SIG-M5 treated with dmso at 0.1 percent for 504 hours (cell line): ENCODE results near the gene TCTN2.

Experiments
- DNase-seq: peaks from one replicate; lab custom pipeline; 2025; ENCODE audit not compliant: unreplicated experiment; lab: John Stamatoyannopoulos, UW

The TCTN2 gene

DNA sequence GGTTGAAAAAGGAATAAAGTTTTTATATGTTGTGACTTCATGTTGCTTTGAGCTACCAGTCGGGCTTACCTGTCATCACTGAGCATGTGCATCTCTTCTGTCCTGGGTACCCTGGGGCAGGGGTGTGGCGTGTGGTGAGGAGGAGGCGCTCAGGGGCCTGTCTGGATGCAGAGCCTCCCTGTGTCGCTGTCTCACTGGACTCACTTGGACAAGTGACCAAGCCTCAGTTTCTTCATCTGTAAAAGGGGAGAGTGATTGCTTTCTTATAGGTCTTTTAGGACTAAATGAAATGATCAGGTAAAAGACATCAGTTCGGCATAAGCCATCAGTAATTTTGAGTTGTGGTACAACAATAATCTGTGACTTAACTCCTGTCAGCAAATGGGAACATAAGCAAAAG is 63.4 kb downstream of the TCTN2 start:
- no peak for DNase-seq

DNA sequence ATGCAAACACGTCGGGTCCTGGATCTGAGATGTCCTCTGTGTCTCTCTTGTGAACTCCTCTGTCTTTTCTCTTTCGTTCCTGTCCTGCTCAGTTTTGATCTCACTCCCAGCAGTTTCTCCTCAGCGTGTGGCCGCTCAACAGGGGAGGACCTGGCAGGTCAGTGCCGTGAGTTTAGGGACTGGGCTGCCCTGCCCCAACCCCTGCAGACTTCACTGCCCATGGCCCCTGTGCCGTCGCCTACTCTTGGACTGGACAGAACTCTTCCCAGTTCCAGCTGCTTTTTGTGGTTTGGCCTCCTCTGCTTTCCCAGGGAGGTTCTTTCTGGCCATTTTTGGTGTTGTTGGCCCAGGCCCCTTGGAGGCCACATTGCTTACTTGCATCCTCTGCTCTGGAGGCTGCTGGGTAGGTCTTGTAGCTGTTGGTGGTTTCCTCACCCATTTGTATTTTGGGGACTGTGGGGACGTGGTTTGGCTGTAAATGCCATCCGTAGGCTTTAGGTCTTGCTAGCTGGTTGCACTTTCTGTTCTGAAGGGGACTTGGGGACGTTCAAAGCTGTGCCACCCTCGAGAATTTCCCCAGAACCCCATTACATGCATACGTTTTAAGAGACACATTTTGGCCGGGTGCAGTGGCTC is 71.1 kb downstream of the TCTN2 start:
- DNase-seq = peak; percentile 27

DNA sequence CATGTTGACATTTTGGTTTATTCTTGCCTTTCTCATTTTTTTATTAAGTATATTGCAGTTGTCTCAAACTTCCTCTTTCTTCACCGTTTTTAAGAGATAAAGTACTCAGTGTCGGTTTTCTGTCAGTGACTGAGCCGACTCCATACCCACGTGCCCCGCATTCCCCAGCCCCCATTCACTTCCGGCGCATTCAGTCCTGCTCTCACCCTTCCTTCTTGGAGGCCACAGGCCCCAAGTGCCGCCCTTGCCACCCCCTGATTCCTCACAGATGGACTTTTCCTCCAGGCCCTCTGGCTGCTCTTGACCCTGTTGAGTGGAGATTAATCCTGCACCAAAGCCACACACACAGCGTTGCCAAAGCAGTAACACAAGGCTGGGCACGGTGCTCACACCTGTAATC is 72.1 kb downstream of the TCTN2 start:
- peak; percentile 86 for DNase-seq

DNA sequence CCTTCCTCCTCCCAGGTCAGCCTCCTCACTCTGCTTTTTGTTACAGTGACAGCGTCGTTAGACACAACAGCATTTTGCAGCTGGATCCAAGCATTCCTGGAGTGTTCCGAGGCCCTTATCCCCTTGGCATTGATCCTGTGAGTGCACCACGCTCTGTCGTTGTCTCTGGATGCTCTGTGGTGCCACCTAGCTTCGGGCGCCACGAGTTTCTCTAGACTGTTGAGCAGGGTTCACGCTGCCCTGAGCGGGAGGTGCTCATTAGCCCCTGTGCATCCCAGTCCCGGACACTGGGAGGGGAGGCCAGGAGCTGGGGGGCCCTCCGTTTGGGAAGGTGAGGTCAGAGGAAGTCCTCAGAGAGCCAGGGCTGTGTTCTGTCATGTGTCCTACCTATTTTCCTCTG is 73.9 kb downstream of the TCTN2 start:
- DNase-seq = no peak

DNA sequence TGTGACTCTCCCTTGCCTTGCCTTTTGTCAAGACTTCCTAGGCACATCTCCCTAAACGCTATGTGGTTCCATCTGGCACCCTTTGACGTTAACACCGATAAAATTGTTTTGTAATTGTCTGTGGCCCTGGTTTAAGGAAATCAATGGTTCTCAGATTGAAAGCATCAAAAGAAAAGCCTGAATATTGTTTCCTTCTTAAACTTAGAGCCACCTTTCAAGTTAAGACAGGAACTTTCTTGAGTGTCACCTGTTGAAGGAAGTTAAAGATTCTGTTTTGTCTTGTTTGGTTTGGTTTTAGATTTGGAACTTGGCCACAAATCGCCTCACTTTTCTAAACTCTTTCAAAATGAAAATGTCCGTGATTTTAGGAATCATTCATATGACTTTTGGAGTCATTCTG is 76.4 kb downstream of the TCTN2 start:
- DNase-seq = no peak

DNA sequence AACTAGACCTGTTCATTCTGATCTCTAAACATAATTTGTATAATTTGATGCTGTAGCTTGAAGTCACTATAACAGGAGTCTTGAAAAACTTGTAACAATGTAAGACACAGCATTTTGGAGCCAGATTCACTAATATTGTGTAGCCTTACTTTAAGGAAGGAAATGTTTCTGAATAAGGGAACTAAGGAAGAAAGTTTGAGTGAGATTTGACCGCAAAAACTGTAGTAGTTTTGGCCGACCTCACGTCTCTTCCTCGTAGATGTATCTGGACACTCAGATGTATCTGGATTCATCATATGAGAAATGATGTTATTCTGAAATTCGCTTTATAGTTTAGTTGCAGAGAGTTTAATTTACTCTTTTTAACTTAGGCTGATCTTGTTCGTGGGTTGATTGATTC is 77.2 kb downstream of the TCTN2 start:
- DNase-seq = no peak

DNA sequence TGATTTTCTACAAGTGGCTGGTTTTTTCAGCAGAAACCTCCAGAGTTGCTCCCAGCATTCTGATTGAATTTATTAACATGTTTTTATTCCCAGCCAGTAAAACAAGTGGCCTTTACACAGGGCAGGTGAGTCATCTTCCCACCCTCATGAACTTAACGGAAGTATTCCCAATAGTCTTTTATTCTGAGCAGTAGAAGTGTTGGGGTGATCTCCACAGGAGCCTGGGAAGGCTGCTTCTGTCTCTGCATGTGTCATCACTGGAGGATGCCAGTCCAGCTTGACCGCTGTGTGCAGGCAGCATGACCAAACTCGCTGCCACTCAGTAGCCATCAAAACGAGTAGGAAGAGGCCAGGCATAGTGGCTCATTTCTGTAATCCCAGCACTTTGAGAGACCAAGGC is 77.7 kb downstream of the TCTN2 start:
- DNase-seq = no peak

DNA sequence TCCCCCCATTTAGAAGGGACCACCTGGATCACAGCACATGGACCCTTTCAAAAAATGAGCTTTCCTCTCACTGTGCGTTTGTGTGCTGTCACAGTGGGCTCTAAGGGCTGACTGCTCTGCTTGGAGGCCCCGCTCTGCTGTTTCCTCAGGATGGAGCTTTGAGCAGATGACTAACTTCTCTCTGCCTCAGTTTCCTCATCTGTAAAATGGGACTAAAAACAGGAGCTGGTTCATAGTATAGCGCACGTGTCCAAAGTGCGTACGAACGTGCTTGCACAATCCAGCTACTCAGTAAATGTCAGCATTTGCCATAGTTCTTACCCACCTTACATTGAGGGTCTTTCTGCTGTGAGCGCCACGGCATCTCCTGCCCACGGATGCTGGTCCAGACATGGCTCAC is 78.4 kb downstream of the TCTN2 start:
- no peak for DNase-seq

DNA sequence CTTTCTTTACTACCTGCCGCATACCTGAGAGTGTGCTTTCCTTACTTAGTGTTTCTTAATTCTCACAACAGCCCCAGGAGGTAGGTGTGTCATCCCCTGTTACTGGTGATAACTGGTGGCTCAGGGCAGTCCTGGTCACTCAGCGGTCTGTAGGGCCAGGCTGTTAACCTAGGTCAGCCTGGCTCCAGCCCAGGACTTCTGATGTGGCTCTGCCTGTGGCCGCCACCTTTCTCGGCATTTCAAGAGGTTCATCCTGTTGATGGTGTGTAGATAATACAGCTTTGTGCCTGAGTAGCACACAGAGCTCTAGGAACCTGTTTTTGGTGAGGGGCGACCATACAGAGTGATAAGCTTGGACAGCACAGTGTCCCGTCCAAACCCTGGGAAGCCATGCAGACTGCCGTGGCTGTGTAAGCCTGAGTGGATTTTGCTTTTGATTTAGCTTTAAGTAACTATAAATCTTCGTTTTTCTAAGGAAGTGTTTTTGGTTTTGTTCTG is 79.3 kb downstream of the TCTN2 start:
- no peak for DNase-seq

DNA sequence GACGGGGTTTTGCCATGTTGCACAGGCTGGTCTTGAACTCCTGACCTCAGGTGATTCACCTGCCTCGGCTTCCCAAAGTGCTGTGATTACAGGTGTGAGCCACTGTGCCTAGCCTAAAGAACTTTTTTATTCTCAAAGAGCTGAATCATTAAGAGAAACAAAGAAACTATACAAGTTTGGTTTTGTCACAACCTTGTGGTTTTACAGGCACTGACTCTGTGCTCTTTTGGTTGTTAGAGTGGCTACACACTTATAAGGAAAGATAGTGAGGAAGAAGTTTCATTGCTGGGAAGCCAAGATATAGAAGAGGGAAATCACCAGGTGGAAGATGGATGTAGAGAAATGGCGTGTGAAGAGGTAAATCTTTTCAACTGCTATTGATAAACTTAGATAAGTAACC is 81.1 kb downstream of the TCTN2 start:
- DNase-seq = no peak

DNA sequence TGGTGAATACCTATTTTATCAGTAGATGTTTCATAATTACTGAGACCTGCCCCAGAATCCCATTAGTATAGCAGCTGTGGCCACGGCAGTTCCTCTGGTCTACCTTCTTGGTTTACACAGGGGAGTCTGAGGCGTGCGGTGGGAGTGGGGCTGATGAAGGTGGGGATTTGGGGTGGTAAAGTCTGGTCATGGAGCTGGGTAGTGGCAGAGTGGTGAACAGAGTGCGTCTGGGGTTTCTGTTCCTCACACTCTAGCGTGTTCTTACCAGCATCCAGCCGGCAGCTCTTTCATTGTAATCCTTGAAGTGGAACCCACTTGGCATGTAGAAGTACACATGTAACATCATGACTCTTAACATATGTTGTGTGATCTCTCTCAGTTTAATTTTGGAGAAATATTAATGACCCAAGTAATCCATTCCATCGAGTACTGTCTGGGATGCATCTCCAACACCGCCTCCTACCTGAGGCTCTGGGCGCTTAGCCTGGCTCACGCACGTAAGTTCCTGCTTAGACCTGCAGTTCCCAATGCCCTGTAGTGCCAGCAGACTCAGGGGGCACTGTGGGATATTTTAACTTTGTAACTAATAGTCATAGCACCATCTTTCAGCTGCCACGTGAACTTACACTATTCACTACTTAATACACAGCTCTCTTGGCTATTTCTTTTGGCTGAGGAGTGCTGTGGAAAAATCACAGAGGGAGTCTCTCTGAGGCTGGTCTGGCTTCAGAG is 83.3 kb downstream of the TCTN2 start:
- DNase-seq = no peak

DNA sequence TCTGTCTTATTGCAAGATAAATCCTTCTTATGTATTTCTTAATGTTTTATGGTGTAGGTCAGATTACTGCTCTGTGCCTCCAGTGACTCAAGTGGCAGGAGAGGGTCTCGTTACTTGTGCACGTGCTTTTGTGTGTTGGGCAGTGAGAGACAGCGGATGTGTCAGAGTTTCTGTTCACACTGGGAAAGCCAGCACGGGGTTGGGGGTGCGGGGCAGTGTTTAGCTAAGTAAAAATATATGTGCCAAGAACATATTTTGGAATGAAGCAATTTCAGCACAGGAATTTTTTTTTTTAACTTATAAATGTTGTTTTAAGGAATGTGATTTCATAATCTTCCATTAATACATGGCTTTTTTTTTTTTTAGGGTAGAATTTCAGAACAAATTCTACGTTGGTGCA is 86.6 kb downstream of the TCTN2 start:
- no peak for DNase-seq
